HepG2 (cell line): Measurements from ENCODE around the gene CELF4. TPM values are rescaled to one million over a fixed set of nuclear protein-coding genes. Genes with fewer than 3 reads are reported as not detected.

Source experiments
- ATAC-seq: fragments of 200-7000 bp; cut with Tn5 transposase; 3 replicates; pipeline ENCODE4 v1.9.1; 2020; ENCODE audit warnings: mild to moderate bottlenecking, moderate library complexity
- BruUV-seq: library from RNA; stranded (reverse); fragments of 400-500 nt; replicated peaks from 2 replicates; lab custom pipeline; 2021; lab: Mats Ljungman, UMichigan
- CTCF ChIA-PET: fragments of 300-600 bp; formaldehyde crosslinking; extraction: SDS; loops from one replicate; lab custom pipeline; 2021; ENCODE audit warnings: low total read pairs, inconsistent platforms, low intra/inter-chr PET ratio; lab: Yijun Ruan, JAX
- POLR2A ChIA-PET: fragments of 350-600 bp; sonication (Branson Sonifier 250); formaldehyde crosslinking; loops from one replicate; lab custom pipeline; 2020; ENCODE audit warnings: antibody characterized with exemption, inconsistent platforms; lab: Yijun Ruan, JAX
- DNase-seq: peaks from one replicate; pipeline ENCODE4 v3.0.0-alpha.2; 2015; ENCODE audit warnings: low spot score
- FAIRE-seq: peaks from 3 replicates; lab custom pipeline; 2011; peaks lifted over from hg19 to GRCh38; lab: Jason Lieb, UNC
- H2AFZ ChIP-seq: one replicate; pipeline ENCODE4 v1.6.1; 2011; ENCODE audit warnings: low read length, inconsistent platforms
- H3K27ac ChIP-seq: fragments of 300-600 bp; 3 replicates; pipeline ENCODE4 v1.8.0; 2011; ENCODE audit warnings: mixed run types, mild to moderate bottlenecking, mixed read lengths, low read length, inconsistent platforms; ENCODE audit not compliant: insufficient read depth; ENCODE audit errors: extremely low read length
- H3K27me3 ChIP-seq, 2 experiments: fragments of 200-600 bp in 1 of 2; 2 replicates in 1 of 2; 3 replicates in 1 of 2; pipeline versions ENCODE4 v1.6.0 to v1.8.0; 2011; ENCODE audit warnings: low read length in 2 of 2, mild to moderate bottlenecking in 2 of 2, moderate library complexity in 2 of 2, inconsistent platforms in 1 of 2; ENCODE audit not compliant: insufficient read depth in 2 of 2, control insufficient read depth in 1 of 2
- H3K36me3 ChIP-seq, 2 experiments: fragments of 200-600 bp in 1 of 2; replicated peaks in 1 of 2; 2 replicates in 1 of 2; 3 replicates in 1 of 2; pipeline versions ENCODE4 v1.5.1 to v1.8.0; 2011; ENCODE audit warnings: low read length in 2 of 2, inconsistent platforms in 1 of 2; ENCODE audit not compliant: insufficient read depth in 2 of 2, control insufficient read depth in 1 of 2
- H3K4me1 ChIP-seq: 2 replicates; pipeline ENCODE4 v1.5.1; 2012; ENCODE audit warnings: low read length, inconsistent platforms; ENCODE audit not compliant: insufficient read depth
- H3K4me2 ChIP-seq: 2 replicates; pipeline ENCODE4 v1.6.0; 2011; ENCODE audit warnings: low read depth, low read length, inconsistent platforms
- H3K4me3 ChIP-seq, 3 experiments: fragments of 200-600 bp in 1 of 3; sonication (generic), shearing (Covaris generic) in 1 of 3; replicated peaks in 1 of 3; 2 replicates each; pipeline ENCODE4 v1.5.1; 2011 to 2016; ENCODE audit warnings: low read length in 3 of 3, inconsistent platforms in 2 of 3, low read depth in 2 of 3, mild to moderate bottlenecking in 2 of 3, control low read depth in 1 of 3, mixed read lengths in 1 of 3; ENCODE audit not compliant: insufficient read depth in 1 of 3
- H3K79me2 ChIP-seq: one replicate; pipeline ENCODE4 v1.6.1; 2011; ENCODE audit warnings: low read length, inconsistent platforms; ENCODE audit not compliant: insufficient read depth
- H3K9ac ChIP-seq: 2 replicates; pipeline ENCODE4 v1.6.0; 2011; ENCODE audit warnings: mild to moderate bottlenecking, low read depth, low read length, inconsistent platforms; ENCODE audit not compliant: insufficient read depth
- H3K9me3 ChIP-seq: 2 replicates; pipeline ENCODE4 v1.5.1; 2012; ENCODE audit warnings: mild to moderate bottlenecking, low read length
- H4K20me1 ChIP-seq: 2 replicates; pipeline ENCODE4 v1.6.0; 2011; ENCODE audit warnings: inconsistent platforms, mild to moderate bottlenecking, low read length, moderate library complexity; ENCODE audit not compliant: insufficient read depth
- ATF2 ChIP-seq: sonication (generic); formaldehyde crosslinking; IDR thresholded peaks from 2 replicates; pipeline ENCODE4 v1.4.0; 2020; ENCODE audit warnings: missing genetic modification reagents
- KLF12 ChIP-seq: sonication (generic); formaldehyde crosslinking; IDR thresholded peaks from 2 replicates; pipeline ENCODE4 v1.4.0; 2020; ENCODE audit warnings: missing genetic modification reagents, borderline replicate concordance
- RNF219 ChIP-seq: sonication (generic); formaldehyde crosslinking; IDR thresholded peaks from 2 replicates; pipeline ENCODE4 v1.5.0; 2020; ENCODE audit warnings: mild to moderate bottlenecking, missing genetic modification reagents
- SOX6 ChIP-seq, 2 experiments: fragments of 450-650 bp in 1 of 2; sonication (generic) in 1 of 2; formaldehyde crosslinking in 1 of 2; IDR thresholded peaks; 2 replicates each; pipeline versions ENCODE4 v1.4.0 to v1.6.1; 2017 to 2020; ENCODE audit warnings: antibody characterized with exemption in 1 of 2, mild to moderate bottlenecking in 1 of 2, missing genetic modification reagents in 1 of 2
- SRY ChIP-seq: sonication (generic); formaldehyde crosslinking; IDR thresholded peaks from 2 replicates; pipeline ENCODE4 v1.8.0; 2022; ENCODE audit warnings: mild to moderate bottlenecking, missing genetic modification reagents
- TAF15 ChIP-seq: fragments of 200-400 bp; formaldehyde crosslinking; IDR thresholded peaks from one replicate; pipeline ENCODE4 v1.6.1; 2018; ENCODE audit warnings: mild to moderate bottlenecking, low read depth, low read length; ENCODE audit not compliant: poor library complexity, severe bottlenecking
- THAP9 ChIP-seq: sonication (generic); formaldehyde crosslinking; IDR thresholded peaks from 2 replicates; pipeline ENCODE4; 2020; ENCODE audit warnings: missing genetic modification reagents, mild to moderate bottlenecking, borderline replicate concordance
- ZBTB37 ChIP-seq: sonication (generic); formaldehyde crosslinking; IDR thresholded peaks from 2 replicates; pipeline ENCODE4 v1.4.0; 2020; ENCODE audit warnings: mild to moderate bottlenecking, missing genetic modification reagents
- WGBS: methylation state at CpG from one replicate; pipeline ENCODE4 v1.1.6; 2017; ENCODE audit warnings: low lambda C conversion rate; 5-methylcytosine and 5-hydroxymethylcytosine counted together
- in situ Hi-C: cut with HindIII; loops from 2 replicates; pipeline ENCODE4 v1.10.0; 2017; ENCODE audit warnings: low pct_unique_long_range_greater_than_20kb; ENCODE audit not compliant: extremely low pct_ligation_motif_present
- intact Hi-C: fragments of 100-400 bp; cut with micrococcal nuclease; formaldehyde crosslinking; loops from one replicate; pipeline ENCODE4 v1.10.0; 2022; ENCODE audit not compliant: unreplicated experiment
- polyA plus RNA-seq, 8 experiments: library from polyadenylated mRNA; depleted of rRNA in 3 of 8; stranded (reverse) in 7 of 8; unstranded in 1 of 8; fragments of >200 nt; fragmentation: Illumina TruSeq in 4 of 8; extraction: Trizol in 4 of 8; gene quantifications; 2 replicates each; pipeline versions ENCODE4 v1.2.1 to v1.2.3, GENCODE V29; 2011 to 2016; ENCODE audit warnings: low read depth in 4 of 8, missing spikeins in 1 of 8, mixed read lengths in 1 of 8; ENCODE audit not compliant: insufficient read depth in 1 of 8
- total RNA-seq, 5 experiments: library from RNA; depleted of rRNA; stranded (reverse); fragments of >200 nt; fragmentation: Illumina TruSeq; extraction: Trizol; gene quantifications; 2 replicates each; pipeline ENCODE4 v1.2.3, GENCODE V29; 2016; ENCODE audit warnings: low read depth in 1 of 5

CELF4 gene
- total and polyA plus RNA-seq, 2 of the 13 experiments (the other 11 are each of a cell fraction or from before 2014, with no cell fraction given): not detected

- TF ChIP-seq RNF219: no peak
- TF ChIP-seq TAF15: no peak
- TF ChIP-seq KLF12: no peak
- no peak for TF ChIP-seq ATF2 (CRISPR knock-in tag)
Measured at GRCh38 chr18:37489011-37489410, 76.6 kb downstream of the CELF4 start (continued).

- in situ Hi-C loops: loop anchor here (25.0 kb wide), 1 partner anchor 550 kb away; no protein-coding TSS in a partner anchor
- Histone ChIP-seq H3K27me3 (peaks cover 5 to 64% of the 10 kb centered on the region in 2 experiments; a peak in 4 of 5 replicates), H3K9me3 (no peaks in the 10 kb centered on the region), H3K36me3 (no peaks in the 10 kb centered on the region), H3K4me1 (no peaks in the 10 kb centered on the region), H3K79me2 (no peaks in the 10 kb centered on the region), H2AFZ (no peak overlapping the region), H3K9ac (no peak overlapping the region), H3K27ac (no peak overlapping the region), H4K20me1 (no peaks in the 10 kb centered on the region), H3K4me3 (no peak overlapping the region), H3K4me2 (no peak overlapping the region)
- intact Hi-C loops: loop anchor here (10.0 kb wide), 1 partner anchor 103 kb away; no protein-coding TSS in a partner anchor
- no peak for TF ChIP-seq SOX6 (IDR thresholded peaks at IDR 0.05)
- no peak for TF ChIP-seq SOX6 (CRISPR knock-in tag; IDR thresholded peaks at IDR 0.05)
- TF ChIP-seq THAP9: no peak
- no peak for TF ChIP-seq SRY (CRISPR knock-in tag)
- TF ChIP-seq ZBTB37 (CRISPR knock-in tag): no peak
- ATAC-seq (no peak), DNase-seq (no peak), FAIRE-seq (no peak)
- under 1% methylated on average over 13 of the region's 13 CpGs for WGBS
- ChIA-PET CTCF (no interaction called here), POLR2A (no interaction called here)
- no TSS peak for BruUV-seq
Measured at GRCh38 chr18:37487400-37487867, 78.2 kb downstream of the CELF4 start.
